WTC11 (cell line): ENCODE measurements around the gene RAB24. TPM values are rescaled to one million over a fixed set of nuclear protein-coding genes. Genes with fewer than 3 reads are reported as not detected.

ENCODE experiments used
- ATAC-seq: fragments of 200-7000 bp; cut with Tn5 transposase; 2 replicates; pipeline ENCODE4 v1.10.0; 2021; ENCODE audit warnings: mild to moderate bottlenecking, moderate library complexity
- CTCF ChIA-PET: fragments of 300-600 bp; sonication (Branson Sonifier 250); formaldehyde crosslinking; loops from one replicate; lab custom pipeline; 2021; ENCODE audit warnings: antibody characterized with exemption; lab: Charles Lee
- POLR2A ChIA-PET: fragments of 350-600 bp; sonication (Branson Sonifier 250); formaldehyde crosslinking; loops from one replicate; lab custom pipeline; 2021; ENCODE audit warnings: antibody characterized with exemption; lab: Charles Lee
- DNase-seq: peaks from one replicate; pipeline ENCODE4 v3.0.0; 2021; ENCODE audit warnings: low spot score
- H3K27ac Mint-ChIP-seq: 2 replicates; pipeline ENCODE4 v1.8.0; 2021; ENCODE audit warnings: mixed read lengths
- H3K27me3 Mint-ChIP-seq: 2 replicates; pipeline ENCODE4 v1.8.0; 2021; ENCODE audit warnings: low read depth, mild to moderate bottlenecking, moderate library complexity, mixed read lengths
- H3K36me3 Mint-ChIP-seq: 2 replicates; pipeline ENCODE4 v1.8.0; 2021; ENCODE audit warnings: mixed read lengths
- H3K4me1 Mint-ChIP-seq: 2 replicates; pipeline ENCODE4 v1.8.0; 2022; ENCODE audit warnings: mixed read lengths
- H3K4me3 Mint-ChIP-seq: 2 replicates; pipeline ENCODE4 v1.8.0; 2021; ENCODE audit warnings: mild to moderate bottlenecking, moderate library complexity, mixed read lengths
- H3K9me3 Mint-ChIP-seq: 2 replicates; pipeline ENCODE4 v1.8.0; 2021; ENCODE audit warnings: mixed read lengths
- AR ChIP-seq: fragments of 250-450 bp; sonication (Bioruptor Pico); IDR thresholded peaks from 2 replicates; pipeline ENCODE4 v1.9.0; 2021; ENCODE audit warnings: mild to moderate bottlenecking
- ATF1 ChIP-seq: sonication (generic); formaldehyde crosslinking; IDR thresholded peaks from 2 replicates; pipeline ENCODE4 v1.8.1; 2023; ENCODE audit warnings: mild to moderate bottlenecking, moderate library complexity, missing genetic modification reagents
- ATF3 ChIP-seq: sonication (generic); formaldehyde crosslinking; conservative IDR thresholded peaks from 2 replicates; pipeline ENCODE4 v1.8.1; 2022; ENCODE audit warnings: mild to moderate bottlenecking, missing genetic modification reagents
- ELF4 ChIP-seq: sonication (generic); formaldehyde crosslinking; IDR thresholded peaks from 2 replicates; pipeline ENCODE4 v1.8.1; 2022; ENCODE audit warnings: low read depth, mild to moderate bottlenecking, moderate library complexity, missing genetic modification reagents
- EMX1 ChIP-seq: fragments of 250-450 bp; sonication (Bioruptor Pico); IDR thresholded peaks from 2 replicates; pipeline ENCODE4 v1.8.0; 2021; ENCODE audit warnings: mild to moderate bottlenecking
- ETV6 ChIP-seq: sonication (generic); formaldehyde crosslinking; IDR thresholded peaks from 2 replicates; pipeline ENCODE4 v1.8.1; 2022; ENCODE audit warnings: mild to moderate bottlenecking, missing genetic modification reagents
- GABPB1 ChIP-seq: sonication (generic); formaldehyde crosslinking; IDR thresholded peaks from 2 replicates; pipeline ENCODE4 v1.8.1; 2023; ENCODE audit warnings: mild to moderate bottlenecking, missing genetic modification reagents
- HMGA2 ChIP-seq: fragments of 250-450 bp; sonication (Bioruptor Pico); IDR thresholded peaks from 2 replicates; pipeline ENCODE4 v1.4.0; 2021; ENCODE audit warnings: mild to moderate bottlenecking, moderate library complexity
- JAZF1 ChIP-seq: fragments of 250-450 bp; sonication (Bioruptor Pico); IDR thresholded peaks from 2 replicates; pipeline ENCODE4 v1.9.0; 2021; ENCODE audit warnings: moderate library complexity, mild to moderate bottlenecking, inconsistent platforms
- NR3C1 ChIP-seq: sonication (generic); formaldehyde crosslinking; conservative IDR thresholded peaks from 2 replicates; pipeline ENCODE4 v1.8.1; 2023; ENCODE audit warnings: low read depth, mild to moderate bottlenecking, missing genetic modification reagents
- PRRX2 ChIP-seq: fragments of 250-450 bp; sonication (Bioruptor Pico); IDR thresholded peaks from 2 replicates; pipeline ENCODE4 v1.8.0; 2021; ENCODE audit warnings: mild to moderate bottlenecking
- ZBTB21 ChIP-seq: sonication (generic); formaldehyde crosslinking; IDR thresholded peaks from 2 replicates; pipeline ENCODE4 v1.8.1; 2023; ENCODE audit warnings: mild to moderate bottlenecking, missing genetic modification reagents, borderline replicate concordance
- ZNF138 ChIP-seq: sonication (generic); formaldehyde crosslinking; conservative IDR thresholded peaks from 2 replicates; pipeline ENCODE4 v1.8.1; 2022; ENCODE audit warnings: mild to moderate bottlenecking, moderate library complexity, missing genetic modification reagents
- ZNF232 ChIP-seq: sonication (generic); formaldehyde crosslinking; IDR thresholded peaks from 2 replicates; pipeline ENCODE4 v1.8.0; 2022; ENCODE audit warnings: mild to moderate bottlenecking, missing genetic modification reagents
- total RNA-seq: library from RNA; stranded (reverse); gene quantifications from 3 replicates; pipeline ENCODE4 v1.2.3, GENCODE V29; 2021
- TF ChIP-seq, protein P1 (sequence below): fragments of 250-450 bp; sonication (Bioruptor Pico); IDR thresholded peaks from 2 replicates; pipeline ENCODE4 v1.9.0; 2021; ENCODE audit warnings: moderate library complexity, mild to moderate bottlenecking, inconsistent platforms, borderline replicate concordance
- TF ChIP-seq, protein P2 (sequence below): sonication (generic); formaldehyde crosslinking; IDR thresholded peaks from 2 replicates; pipeline ENCODE4 v1.8.1; 2022; ENCODE audit warnings: low read depth, missing genetic modification reagents, borderline replicate concordance
- TF ChIP-seq, protein P3 (sequence below): sonication (generic); formaldehyde crosslinking; IDR thresholded peaks from 2 replicates; pipeline ENCODE4 v1.8.0; 2023; ENCODE audit warnings: missing genetic modification reagents
- TF ChIP-seq, protein P4 (sequence below): sonication (generic); formaldehyde crosslinking; IDR thresholded peaks from 2 replicates; pipeline ENCODE4 v1.8.1; 2023; ENCODE audit warnings: mild to moderate bottlenecking, moderate library complexity, missing genetic modification reagents
- TF ChIP-seq, protein P5 (sequence below): sonication (generic); formaldehyde crosslinking; IDR thresholded peaks from 2 replicates; pipeline ENCODE4 v1.8.0; 2022; ENCODE audit warnings: missing genetic modification reagents
- TF ChIP-seq, protein P6 (sequence below): sonication (generic); formaldehyde crosslinking; IDR thresholded peaks from 2 replicates; pipeline ENCODE4 v1.8.1; 2023; ENCODE audit warnings: mild to moderate bottlenecking, missing genetic modification reagents, moderate library complexity

RAB24 gene
- total RNA-seq, 1 experiment from 2014 or later, result 37.0 TPM

DNA sequence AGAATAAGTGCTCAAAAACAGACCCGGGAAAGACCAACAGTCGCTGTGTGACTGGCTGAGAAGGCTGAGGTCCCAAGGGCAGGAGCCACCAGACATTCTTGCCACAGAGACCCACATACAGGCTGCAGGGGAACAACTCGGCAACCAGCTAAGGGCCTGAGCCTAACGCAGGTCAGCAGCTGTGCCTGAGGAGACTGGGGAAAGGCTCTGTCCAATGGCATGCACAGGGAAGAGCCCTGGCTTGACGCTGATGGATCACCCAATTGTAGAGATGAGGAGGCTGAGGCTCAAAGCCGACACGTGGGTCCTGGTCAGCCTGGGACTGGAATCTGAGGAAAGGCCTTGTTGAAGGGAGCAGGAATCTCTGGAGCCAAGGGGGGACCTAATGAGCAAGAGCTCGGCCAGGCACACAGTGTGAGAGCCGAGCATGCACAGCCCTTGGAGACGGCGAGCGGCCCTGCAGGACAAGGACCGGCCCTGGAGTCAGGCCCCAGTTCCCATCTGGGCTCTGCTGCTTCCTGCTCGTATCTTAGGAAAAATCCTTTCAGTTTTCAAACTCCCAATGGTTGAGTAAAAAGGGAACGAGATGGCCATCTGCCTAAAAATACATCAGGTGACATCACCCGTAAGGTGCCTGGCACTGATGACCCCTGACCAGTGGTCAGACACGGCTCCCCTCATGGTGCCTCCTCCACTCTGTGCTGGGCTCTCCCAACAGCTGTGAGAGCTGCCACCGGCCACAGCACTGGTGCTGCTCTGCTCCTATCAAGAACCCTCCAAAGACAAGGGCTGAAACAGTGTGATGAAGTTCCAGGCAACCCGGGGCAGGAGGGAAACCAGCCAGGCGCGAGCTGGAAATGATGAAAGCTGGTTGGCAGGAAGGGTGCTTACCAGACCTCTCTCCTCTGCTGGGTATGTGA, 31.5 kb upstream of the RAB24 start:
- CTCF ChIA-PET, result interaction anchor here (0.6 to 2.5 kb wide), 5 partner anchors 9 to 36 kb away, joined by 6 to 23 read pairs (median 8); no protein-coding TSS in a partner anchor
- peaks cover 57% of the 10 kb centered on the region for H3K36me3 Mint-ChIP-seq
- DNase-seq (no peak), ATAC-seq (no peak)
- peak overlapping the region; percentile 97 for H3K27ac Mint-ChIP-seq
- peaks cover 38% of the 10 kb centered on the region for H3K4me1 Mint-ChIP-seq
- no peak overlapping the region for H3K4me3 Mint-ChIP-seq
- H3K9me3 Mint-ChIP-seq, result no peaks in the 10 kb centered on the region
- POLR2A ChIA-PET, result no interaction called here
- H3K27me3 Mint-ChIP-seq, result no peaks in the 10 kb centered on the region
- TF ChIP-seq PRRX2 (CRISPR knock-in tag), result no peak
- TF ChIP-seq ZNF138 (CRISPR knock-in tag), result no peak
- TF ChIP-seq, protein P1, sequence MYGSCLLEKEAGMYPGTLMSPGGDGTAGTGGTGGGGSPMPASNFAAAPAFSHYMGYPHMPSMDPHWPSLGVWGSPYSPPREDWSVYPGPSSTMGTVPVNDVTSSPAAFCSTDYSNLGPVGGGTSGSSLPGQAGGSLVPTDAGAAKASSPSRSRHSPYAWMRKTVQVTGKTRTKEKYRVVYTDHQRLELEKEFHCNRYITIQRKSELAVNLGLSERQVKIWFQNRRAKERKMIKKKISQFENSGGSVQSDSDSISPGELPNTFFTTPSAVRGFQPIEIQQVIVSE, result no peak
- no peak for TF ChIP-seq NR3C1 (CRISPR knock-in tag)
- TF ChIP-seq, protein P2, sequence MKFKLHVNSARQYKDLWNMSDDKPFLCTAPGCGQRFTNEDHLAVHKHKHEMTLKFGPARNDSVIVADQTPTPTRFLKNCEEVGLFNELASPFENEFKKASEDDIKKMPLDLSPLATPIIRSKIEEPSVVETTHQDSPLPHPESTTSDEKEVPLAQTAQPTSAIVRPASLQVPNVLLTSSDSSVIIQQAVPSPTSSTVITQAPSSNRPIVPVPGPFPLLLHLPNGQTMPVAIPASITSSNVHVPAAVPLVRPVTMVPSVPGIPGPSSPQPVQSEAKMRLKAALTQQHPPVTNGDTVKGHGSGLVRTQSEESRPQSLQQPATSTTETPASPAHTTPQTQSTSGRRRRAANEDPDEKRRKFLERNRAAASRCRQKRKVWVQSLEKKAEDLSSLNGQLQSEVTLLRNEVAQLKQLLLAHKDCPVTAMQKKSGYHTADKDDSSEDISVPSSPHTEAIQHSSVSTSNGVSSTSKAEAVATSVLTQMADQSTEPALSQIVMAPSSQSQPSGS, result no peak
- TF ChIP-seq ATF1 (CRISPR knock-in tag), result no peak
- TF ChIP-seq, protein P3, sequence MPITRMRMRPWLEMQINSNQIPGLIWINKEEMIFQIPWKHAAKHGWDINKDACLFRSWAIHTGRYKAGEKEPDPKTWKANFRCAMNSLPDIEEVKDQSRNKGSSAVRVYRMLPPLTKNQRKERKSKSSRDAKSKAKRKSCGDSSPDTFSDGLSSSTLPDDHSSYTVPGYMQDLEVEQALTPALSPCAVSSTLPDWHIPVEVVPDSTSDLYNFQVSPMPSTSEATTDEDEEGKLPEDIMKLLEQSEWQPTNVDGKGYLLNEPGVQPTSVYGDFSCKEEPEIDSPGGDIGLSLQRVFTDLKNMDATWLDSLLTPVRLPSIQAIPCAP (CRISPR knock-in tag), result no peak
- TF ChIP-seq EMX1 (CRISPR knock-in tag), result no peak
- TF ChIP-seq JAZF1 (CRISPR knock-in tag), result no peak
- TF ChIP-seq, protein P4, sequence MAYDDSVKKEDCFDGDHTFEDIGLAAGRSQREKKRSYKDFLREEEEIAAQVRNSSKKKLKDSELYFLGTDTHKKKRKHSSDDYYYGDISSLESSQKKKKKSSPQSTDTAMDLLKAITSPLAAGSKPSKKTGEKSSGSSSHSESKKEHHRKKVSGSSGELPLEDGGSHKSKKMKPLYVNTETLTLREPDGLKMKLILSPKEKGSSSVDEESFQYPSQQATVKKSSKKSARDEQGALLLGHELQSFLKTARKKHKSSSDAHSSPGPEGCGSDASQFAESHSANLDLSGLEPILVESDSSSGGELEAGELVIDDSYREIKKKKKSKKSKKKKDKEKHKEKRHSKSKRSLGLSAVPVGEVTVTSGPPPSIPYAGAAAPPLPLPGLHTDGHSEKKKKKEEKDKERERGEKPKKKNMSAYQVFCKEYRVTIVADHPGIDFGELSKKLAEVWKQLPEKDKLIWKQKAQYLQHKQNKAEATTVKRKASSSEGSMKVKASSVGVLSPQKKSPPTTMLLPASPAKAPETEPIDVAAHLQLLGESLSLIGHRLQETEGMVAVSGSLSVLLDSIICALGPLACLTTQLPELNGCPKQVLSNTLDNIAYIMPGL (CRISPR knock-in tag), result no peak
- no peak for TF ChIP-seq HMGA2 (CRISPR knock-in tag)
- TF ChIP-seq ELF4 (CRISPR knock-in tag), result no peak
- TF ChIP-seq, protein P5, sequence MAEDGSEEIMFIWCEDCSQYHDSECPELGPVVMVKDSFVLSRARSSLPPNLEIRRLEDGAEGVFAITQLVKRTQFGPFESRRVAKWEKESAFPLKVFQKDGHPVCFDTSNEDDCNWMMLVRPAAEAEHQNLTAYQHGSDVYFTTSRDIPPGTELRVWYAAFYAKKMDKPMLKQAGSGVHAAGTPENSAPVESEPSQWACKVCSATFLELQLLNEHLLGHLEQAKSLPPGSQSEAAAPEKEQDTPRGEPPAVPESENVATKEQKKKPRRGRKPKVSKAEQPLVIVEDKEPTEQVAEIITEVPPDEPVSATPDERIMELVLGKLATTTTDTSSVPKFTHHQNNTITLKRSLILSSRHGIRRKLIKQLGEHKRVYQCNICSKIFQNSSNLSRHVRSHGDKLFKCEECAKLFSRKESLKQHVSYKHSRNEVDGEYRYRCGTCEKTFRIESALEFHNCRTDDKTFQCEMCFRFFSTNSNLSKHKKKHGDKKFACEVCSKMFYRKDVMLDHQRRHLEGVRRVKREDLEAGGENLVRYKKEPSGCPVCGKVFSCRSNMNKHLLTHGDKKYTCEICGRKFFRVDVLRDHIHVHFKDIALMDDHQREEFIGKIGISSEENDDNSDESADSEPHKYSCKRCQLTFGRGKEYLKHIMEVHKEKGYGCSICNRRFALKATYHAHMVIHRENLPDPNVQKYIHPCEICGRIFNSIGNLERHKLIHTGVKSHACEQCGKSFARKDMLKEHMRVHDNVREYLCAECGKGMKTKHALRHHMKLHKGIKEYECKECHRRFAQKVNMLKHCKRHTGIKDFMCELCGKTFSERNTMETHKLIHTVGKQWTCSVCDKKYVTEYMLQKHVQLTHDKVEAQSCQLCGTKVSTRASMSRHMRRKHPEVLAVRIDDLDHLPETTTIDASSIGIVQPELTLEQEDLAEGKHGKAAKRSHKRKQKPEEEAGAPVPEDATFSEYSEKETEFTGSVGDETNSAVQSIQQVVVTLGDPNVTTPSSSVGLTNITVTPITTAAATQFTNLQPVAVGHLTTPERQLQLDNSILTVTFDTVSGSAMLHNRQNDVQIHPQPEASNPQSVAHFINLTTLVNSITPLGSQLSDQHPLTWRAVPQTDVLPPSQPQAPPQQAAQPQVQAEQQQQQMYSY, result no peak
- TF ChIP-seq GABPB1, result no peak

- Mint-ChIP-seq H3K27me3 (no peaks in the 10 kb centered on the region), H3K4me1 (peaks cover 29% of the 10 kb centered on the region), H3K36me3 (peaks cover 53% of the 10 kb centered on the region), H3K9me3 (no peaks in the 10 kb centered on the region), H3K4me3 (no peak overlapping the region), H3K27ac (peak overlapping the region; percentile 87)
- ChIA-PET CTCF (interaction anchor here (0.6 to 1.6 kb wide), 2 partner anchors 10 to 36 kb away, joined by 6 to 8 read pairs; no protein-coding TSS in a partner anchor), POLR2A (no interaction called here)
- no peak for DNase-seq
- ATAC-seq, result no peak
- TF ChIP-seq, protein P2, result no peak
- TF ChIP-seq ZNF232 (CRISPR knock-in tag), result no peak
- TF ChIP-seq, protein P6, sequence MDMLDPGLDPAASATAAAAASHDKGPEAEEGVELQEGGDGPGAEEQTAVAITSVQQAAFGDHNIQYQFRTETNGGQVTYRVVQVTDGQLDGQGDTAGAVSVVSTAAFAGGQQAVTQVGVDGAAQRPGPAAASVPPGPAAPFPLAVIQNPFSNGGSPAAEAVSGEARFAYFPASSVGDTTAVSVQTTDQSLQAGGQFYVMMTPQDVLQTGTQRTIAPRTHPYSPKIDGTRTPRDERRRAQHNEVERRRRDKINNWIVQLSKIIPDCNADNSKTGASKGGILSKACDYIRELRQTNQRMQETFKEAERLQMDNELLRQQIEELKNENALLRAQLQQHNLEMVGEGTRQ (CRISPR knock-in tag), result no peak
- no peak for TF ChIP-seq AR (CRISPR knock-in tag)
- no peak for TF ChIP-seq ZBTB21 (CRISPR knock-in tag)
- TF ChIP-seq ETV6, result no peak
- TF ChIP-seq ATF3, result no peak
Observed at GRCh38 chr5:177334155-177334551, 30.6 kb upstream of the RAB24 start.
